HUDEP-2 (cell line): ENCODE data around the gene SIM2.
"Not testable (repeated sequence)": the region's sequence is repeated elsewhere in the genome, so short reads cannot be mapped to it uniquely, and the experiment has no call there.

ENCODE experiments used
- DNase-seq, 76 experiments: peaks; one replicate each; lab custom pipeline; 2025; ENCODE audit not compliant: unreplicated experiment in 76 of 76; lab: John Stamatoyannopoulos, UW

SIM2 gene

GRCh38 chr21:36698981-36699545 is at the start of gene SIM2:
SIM2 (plus strand) TSS chr21:36699115; CDS start chr21:36699747, 632 bp downstream.
- no peak for DNase-seq

GRCh38 chr21:36654324-36654723 is 44.6 kb upstream of the SIM2 start:
- DNase-seq: no peak

GRCh38 chr21:36654796-36655325 is 44.1 kb upstream of the SIM2 start:
- DNase-seq: no peak

GRCh38 chr21:36656138-36656537 is 42.8 kb upstream of the SIM2 start:
- DNase-seq: no peak

- not testable (repeated sequence) for DNase-seq
Observed at GRCh38 chr21:36657290-36657689, 41.6 kb upstream of the SIM2 start.

- no peak for DNase-seq
Observed at GRCh38 chr21:36657999-36658398, 40.9 kb upstream of the SIM2 start.

GRCh38 chr21:36658926-36659325 is 40.0 kb upstream of the SIM2 start:
- DNase-seq: no peak

GRCh38 chr21:36661511-36662309 is 37.2 kb upstream of the SIM2 start:
- DNase-seq: peak in 21 of 76 experiments; percentile 3 to 56 (median 17)

GRCh38 chr21:36663033-36663855 is 35.7 kb upstream of the SIM2 start:
- no peak for DNase-seq

- DNase-seq: no peak
Observed at GRCh38 chr21:36664662-36664990, 34.3 kb upstream of the SIM2 start.

GRCh38 chr21:36665806-36666205 is 33.1 kb upstream of the SIM2 start:
- DNase-seq: no peak

- DNase-seq: no peak
Observed at GRCh38 chr21:36668713-36669112, 30.2 kb upstream of the SIM2 start.

GRCh38 chr21:36671836-36672235 is 27.1 kb upstream of the SIM2 start:
- DNase-seq: no peak

- DNase-seq: not testable (repeated sequence)
Observed at GRCh38 chr21:36672296-36672695, 26.6 kb upstream of the SIM2 start.

GRCh38 chr21:36672737-36673136 is 26.2 kb upstream of the SIM2 start:
- no peak for DNase-seq

GRCh38 chr21:36676039-36676950 is 22.6 kb upstream of the SIM2 start:
- no peak for DNase-seq

- no peak for DNase-seq
Observed at GRCh38 chr21:36677443-36677842, 21.5 kb upstream of the SIM2 start.

GRCh38 chr21:36678538-36678937 is 20.4 kb upstream of the SIM2 start:
- no peak for DNase-seq

GRCh38 chr21:36681117-36681631 is 17.7 kb upstream of the SIM2 start:
- DNase-seq: no peak
